GM13977 (cell line): Measurements from ENCODE around the gene ARF1.
"Not testable (repeated sequence)": the region's sequence is repeated elsewhere in the genome, so short reads cannot be mapped to it uniquely, and the experiment has no call there.

Experiments used
- DNase-seq: peaks from one replicate; pipeline ENCODE4 v3.0.0; 2012; ENCODE audit warnings: low spot score
- in situ Hi-C: fragments of 300-500 bp; cut with MboI; formaldehyde crosslinking; loops from one replicate; pipeline ENCODE4 v1.12.0; 2022; ENCODE audit warnings: low sequenced_read_pairs, low pct_unique_long_range_greater_than_20kb, mixed read lengths, inconsistent platforms; ENCODE audit not compliant: unreplicated experiment
- TF ChIP-seq, protein P1 (sequence below): IDR thresholded peaks from 2 replicates; pipeline ENCODE4 v1.5.1; 2012; ENCODE audit warnings: mild to moderate bottlenecking, control low read depth; ENCODE audit not compliant: insufficient read depth; ENCODE audit errors: extremely low read depth, missing control alignments

The ARF1 gene

DNA sequence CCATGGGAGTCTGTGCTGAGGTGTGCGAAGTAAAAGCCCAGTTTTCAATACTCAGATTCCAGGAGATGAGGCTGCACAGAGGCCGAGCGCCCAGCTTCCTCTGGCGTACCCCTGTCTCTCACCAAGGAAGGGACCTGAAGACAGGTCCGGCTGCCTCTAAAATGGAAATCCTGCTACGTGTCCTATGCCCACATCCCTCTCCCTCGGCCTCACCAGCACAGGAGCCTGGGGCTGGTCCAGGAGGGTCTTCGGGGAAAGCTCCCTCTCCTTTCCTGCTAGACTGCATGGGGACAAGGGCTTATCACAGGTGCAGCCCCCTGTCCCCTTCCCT lies 26.2 kb downstream of the ARF1 start:
- TF ChIP-seq, protein P1, sequence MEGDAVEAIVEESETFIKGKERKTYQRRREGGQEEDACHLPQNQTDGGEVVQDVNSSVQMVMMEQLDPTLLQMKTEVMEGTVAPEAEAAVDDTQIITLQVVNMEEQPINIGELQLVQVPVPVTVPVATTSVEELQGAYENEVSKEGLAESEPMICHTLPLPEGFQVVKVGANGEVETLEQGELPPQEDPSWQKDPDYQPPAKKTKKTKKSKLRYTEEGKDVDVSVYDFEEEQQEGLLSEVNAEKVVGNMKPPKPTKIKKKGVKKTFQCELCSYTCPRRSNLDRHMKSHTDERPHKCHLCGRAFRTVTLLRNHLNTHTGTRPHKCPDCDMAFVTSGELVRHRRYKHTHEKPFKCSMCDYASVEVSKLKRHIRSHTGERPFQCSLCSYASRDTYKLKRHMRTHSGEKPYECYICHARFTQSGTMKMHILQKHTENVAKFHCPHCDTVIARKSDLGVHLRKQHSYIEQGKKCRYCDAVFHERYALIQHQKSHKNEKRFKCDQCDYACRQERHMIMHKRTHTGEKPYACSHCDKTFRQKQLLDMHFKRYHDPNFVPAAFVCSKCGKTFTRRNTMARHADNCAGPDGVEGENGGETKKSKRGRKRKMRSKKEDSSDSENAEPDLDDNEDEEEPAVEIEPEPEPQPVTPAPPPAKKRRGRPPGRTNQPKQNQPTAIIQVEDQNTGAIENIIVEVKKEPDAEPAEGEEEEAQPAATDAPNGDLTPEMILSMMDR: no peak
- DNase-seq: peak; percentile 16
- in situ Hi-C loops: no loop called here

DNA sequence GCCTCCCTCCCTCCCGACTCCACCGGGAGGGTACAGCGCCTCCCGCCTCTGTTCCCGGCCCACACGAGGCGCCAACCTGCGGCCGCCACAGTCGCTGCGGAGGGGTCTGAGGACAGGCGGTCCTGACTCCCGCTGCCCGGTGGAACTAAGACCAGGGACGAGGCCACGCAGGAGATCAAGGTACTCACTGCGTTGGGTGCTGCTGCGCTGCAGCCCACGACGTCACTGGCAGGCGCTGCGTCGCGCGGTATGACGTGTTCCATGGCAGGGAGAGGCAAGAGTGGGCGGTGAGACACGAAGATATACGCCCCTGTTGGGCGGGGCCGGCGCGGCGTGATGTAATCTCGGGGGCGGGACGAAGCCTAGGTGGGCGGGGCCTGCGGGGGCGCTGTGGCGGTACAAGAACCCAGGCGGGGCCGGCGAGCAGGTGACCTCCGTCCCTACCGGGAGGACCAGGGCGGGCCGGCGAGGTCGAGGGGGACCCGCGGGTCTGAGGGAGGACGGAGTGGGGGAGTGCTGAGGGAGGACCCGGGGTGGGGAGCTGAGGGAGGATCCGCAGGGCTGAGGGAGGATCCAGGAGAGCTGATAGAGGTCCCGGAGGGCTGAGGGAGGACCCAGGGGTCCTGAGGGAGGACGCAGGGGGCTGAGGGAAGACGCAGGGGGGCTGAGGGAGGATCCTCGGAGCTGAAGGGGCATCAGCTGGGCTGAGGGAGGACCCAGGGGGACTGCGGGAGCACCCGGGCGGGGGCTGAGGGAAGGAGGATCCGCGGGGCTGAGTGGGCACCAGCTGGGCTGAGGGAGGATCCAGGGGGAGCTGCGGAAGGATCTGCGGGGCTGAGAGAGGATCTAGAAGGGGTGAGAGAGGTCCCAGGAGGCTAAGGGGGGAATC lies 26.8 kb downstream of the ARF1 start, which contains the start of gene MRPL55:
TSS of gene MRPL55 (minus strand) at position 227 of the 889 bp plus-strand sequence. CDS start 1,039 bp downstream, outside the sequence.
- TF ChIP-seq, protein P1: peak; percentile 4
- in situ Hi-C loops: no loop called here
- DNase-seq: peak; percentile 97

DNA sequence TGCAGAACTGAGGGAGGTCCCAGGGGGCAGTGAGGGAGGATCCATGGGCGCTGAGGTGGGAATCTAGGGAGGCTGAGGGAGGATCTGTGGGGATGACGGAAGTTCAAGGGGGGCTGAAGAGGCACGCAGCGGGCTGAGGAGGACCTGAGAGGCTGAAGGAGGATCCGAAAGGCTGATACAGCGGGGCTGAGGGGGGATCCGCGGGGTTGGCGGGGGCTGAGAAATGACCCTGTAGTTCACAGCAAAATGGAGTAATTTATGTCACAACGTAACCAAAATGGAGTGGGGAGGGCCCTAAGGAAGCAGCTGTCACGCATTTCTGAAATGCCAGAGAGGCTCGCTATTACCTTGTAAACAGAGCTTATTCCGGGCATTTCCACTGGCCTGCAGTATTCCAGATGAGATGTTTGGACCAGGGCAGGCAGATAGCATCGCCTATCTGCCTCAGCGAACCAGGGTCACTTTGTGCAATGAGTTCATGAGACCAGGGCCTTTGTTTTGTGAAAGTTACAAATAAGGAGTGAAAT lies 27.5 kb downstream of the ARF1 start:
- in situ Hi-C loops: no loop called here
- TF ChIP-seq, protein P1: no peak
- peak; percentile 13 for DNase-seq

DNA sequence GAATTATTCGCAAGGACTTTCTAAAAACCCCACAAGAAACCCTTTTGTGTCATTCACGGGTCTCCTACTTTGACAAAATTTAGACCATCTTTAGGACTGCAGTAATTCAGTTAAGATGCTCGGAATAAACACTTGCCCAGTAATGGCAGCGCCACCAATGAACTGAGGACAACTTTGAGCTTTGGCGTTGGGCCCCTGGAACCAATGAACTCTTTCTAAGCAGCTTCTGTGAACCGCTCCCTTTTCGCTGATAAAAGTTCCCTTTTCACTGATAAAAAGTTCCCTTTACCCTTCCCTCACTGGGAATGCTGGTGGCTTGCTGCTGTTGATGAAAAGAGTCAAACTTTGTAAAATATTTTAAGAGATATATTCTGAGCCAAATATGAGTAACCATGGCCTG lies 28.0 kb downstream of the ARF1 start:
- in situ Hi-C loops: no loop called here
- no peak for DNase-seq
- TF ChIP-seq, protein P1: no peak

DNA sequence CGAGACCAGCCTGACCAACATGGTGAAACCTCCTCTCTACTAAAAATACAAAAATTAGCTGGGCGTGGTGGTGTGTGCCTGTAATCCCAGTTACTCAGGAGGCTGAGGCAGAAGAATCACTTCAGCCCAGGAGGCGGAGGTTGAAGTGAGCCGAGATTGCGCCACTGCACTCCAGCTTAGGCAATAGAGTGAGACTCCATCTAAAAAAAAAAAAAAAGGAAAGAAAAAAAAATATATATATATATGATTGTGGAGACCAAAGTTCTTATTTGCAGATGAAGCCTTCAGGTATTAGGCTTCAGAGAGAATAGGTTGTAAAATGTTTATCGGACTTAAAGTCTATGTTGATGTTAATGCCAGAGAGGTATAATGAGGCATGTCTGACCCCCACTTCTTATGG lies 28.8 kb downstream of the ARF1 start:
- in situ Hi-C loops: not testable (repeated sequence)

DNA sequence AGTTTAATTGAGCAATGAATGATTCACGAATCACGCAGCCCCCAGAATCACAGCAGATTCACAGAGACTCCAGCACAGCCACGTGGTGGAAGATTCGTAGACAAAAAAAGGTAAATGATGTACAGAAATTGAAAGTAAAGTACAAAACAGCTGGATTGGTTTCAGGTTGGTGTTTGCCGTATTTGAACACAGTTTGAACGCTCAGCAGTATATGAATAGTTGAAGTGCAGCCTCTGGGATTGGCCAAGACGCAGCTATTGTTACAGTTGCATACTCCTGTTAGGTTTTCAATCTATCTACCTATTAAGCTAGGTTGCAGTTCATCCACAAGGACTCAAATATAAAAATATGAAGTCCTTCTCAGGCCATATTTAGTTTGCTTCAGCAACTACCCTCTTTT lies 29.7 kb downstream of the ARF1 start:
- in situ Hi-C loops: no loop called here
- TF ChIP-seq, protein P1: no peak
- no peak for DNase-seq

More for the DNA sequence above, 28.8 kb downstream of the ARF1 start:
- DNase-seq: not testable (repeated sequence)

DNA sequence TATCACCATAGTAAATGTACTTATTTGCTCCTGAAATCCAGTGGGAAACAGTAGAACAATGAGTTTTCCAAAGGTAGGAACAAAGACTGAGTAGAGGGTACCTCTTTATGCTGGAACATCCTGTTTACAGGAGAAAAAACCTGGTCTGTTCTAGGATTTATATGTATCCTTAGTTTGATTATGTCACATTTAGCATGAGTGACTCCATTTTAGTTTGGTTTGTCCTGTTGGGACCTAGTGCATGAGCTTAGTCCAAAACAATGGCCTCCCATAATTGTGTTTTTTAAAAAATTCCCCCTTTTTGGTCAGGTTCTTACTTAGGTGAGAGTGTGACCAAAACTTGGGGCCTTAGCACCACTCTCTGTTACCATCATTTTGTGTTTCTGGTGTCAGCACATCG lies 30.1 kb downstream of the ARF1 start:
- in situ Hi-C loops: no loop called here
- DNase-seq: no peak
- TF ChIP-seq, protein P1: no peak
